Body of pancreas (tissue), 4 donors: ENCODE measurements around the gene OSTF1.

ENCODE experiments used
- POLR2A ChIP-seq, 3 donors: fragments of 450-650 bp; IDR thresholded peaks; one replicate each; pipeline ENCODE4 v1.6.1; 2016; ENCODE audit warnings: antibody characterized with exemption in 3 of 3, mild to moderate bottlenecking in 2 of 3
- TF ChIP-seq, protein P1 (sequence below), 7 experiments: fragments of 450-650 bp in 4 of 7; fragments of 200-600 bp in 3 of 7; sonication (generic) in 3 of 7; IDR thresholded peaks; one replicate each; pipeline ENCODE4 v1.5.1; 2016 to 2019; ENCODE audit warnings: antibody characterized with exemption in 7 of 7

DNA sequence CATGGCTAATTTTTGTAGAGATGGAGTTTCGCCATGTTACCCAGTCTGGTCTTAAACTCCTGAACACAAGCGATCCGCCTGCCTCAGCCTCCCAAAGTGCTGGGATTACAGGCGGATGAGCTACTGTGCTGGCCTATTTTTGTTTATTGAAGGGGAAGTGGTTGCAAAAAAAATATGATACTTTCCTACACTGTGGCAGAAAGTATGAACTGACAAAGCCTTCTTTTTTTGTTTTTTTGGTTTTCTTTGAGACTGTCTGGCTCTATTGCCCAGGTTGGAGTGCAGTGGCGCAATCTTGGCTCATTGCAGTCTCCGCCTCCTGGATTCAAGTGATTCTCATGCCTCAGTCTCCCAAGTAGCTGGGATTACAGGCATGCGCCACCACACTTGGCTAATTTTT, 50.9 kb downstream of the OSTF1 start:
- TF ChIP-seq, protein P1, sequence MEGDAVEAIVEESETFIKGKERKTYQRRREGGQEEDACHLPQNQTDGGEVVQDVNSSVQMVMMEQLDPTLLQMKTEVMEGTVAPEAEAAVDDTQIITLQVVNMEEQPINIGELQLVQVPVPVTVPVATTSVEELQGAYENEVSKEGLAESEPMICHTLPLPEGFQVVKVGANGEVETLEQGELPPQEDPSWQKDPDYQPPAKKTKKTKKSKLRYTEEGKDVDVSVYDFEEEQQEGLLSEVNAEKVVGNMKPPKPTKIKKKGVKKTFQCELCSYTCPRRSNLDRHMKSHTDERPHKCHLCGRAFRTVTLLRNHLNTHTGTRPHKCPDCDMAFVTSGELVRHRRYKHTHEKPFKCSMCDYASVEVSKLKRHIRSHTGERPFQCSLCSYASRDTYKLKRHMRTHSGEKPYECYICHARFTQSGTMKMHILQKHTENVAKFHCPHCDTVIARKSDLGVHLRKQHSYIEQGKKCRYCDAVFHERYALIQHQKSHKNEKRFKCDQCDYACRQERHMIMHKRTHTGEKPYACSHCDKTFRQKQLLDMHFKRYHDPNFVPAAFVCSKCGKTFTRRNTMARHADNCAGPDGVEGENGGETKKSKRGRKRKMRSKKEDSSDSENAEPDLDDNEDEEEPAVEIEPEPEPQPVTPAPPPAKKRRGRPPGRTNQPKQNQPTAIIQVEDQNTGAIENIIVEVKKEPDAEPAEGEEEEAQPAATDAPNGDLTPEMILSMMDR (IDR thresholded peaks at IDR 0.05): no peak
- TF ChIP-seq POLR2A (IDR thresholded peaks at IDR 0.05): no peak
